ENCODE data around the gene ZMIZ2. TPM values are rescaled to one million over a fixed set of nuclear protein-coding genes. Genes with fewer than 3 reads are reported as not detected.

ZMIZ2 gene
- total RNA-seq, 1 experiment from 2014 or later = 16.2 TPM

- H3K4me1 ChIP-seq (ENCODE audit: low read length) = peaks cover 5% of the 10 kb centered on the region; the same call in 1 of the 2 replicates
- H3K27me3 ChIP-seq (ENCODE audit: low read length) = no peaks in the 10 kb centered on the region
These were observed 14.8 kb upstream of the ZMIZ2 start for GRCh38 chr7:44733708-44734481.

GRCh38 chr7:44735403-44736165 lies 13.1 kb upstream of the ZMIZ2 start:
- no peak for DNase-seq
- Histone ChIP-seq H3K79me2 (ENCODE audit: low read length) (no peaks in the 10 kb centered on the region), H3K9me3 (ENCODE audit: low read length) (no peaks in the 10 kb centered on the region), H3K4me3 (ENCODE audit: low read length) (no peak overlapping the region), H4K20me1 (ENCODE audit: insufficient read depth, low read depth, low read length) (no peaks in the 10 kb centered on the region), H3K27ac (ENCODE audit: low read length) (no peak overlapping the region), H3K9ac (ENCODE audit: low read length) (no peak overlapping the region), H3K36me3 (ENCODE audit: insufficient read depth, low read length) (no peaks in the 10 kb centered on the region), H3K4me2 (ENCODE audit: low read depth, low read length, poor library complexity, severe bottlenecking) (no peak overlapping the region), H3K4me1 (ENCODE audit: low read length) (no peaks in the 10 kb centered on the region), H2AFZ (ENCODE audit: low read length) (no peak overlapping the region), H3K27me3 (ENCODE audit: low read length) (no peaks in the 10 kb centered on the region), H3K9me2 (replicated peaks; ENCODE audit: insufficient read depth, low read length) (no peaks in the 10 kb centered on the region)

More at GRCh38 chr7:44733708-44734481, 14.8 kb upstream of the ZMIZ2 start:
- H3K9me2 ChIP-seq (replicated peaks; ENCODE audit: insufficient read depth, low read length) = no peaks in the 10 kb centered on the region
- H3K4me3 ChIP-seq (ENCODE audit: low read length) = no peak overlapping the region
- no peak overlapping the region for H3K4me2 ChIP-seq (ENCODE audit: low read depth, low read length, poor library complexity, severe bottlenecking)
- no peak overlapping the region for H3K9ac ChIP-seq (ENCODE audit: low read length)
- no peaks in the 10 kb centered on the region for H3K79me2 ChIP-seq (ENCODE audit: low read length)
- no peaks in the 10 kb centered on the region for H4K20me1 ChIP-seq (ENCODE audit: insufficient read depth, low read depth, low read length)
- no peaks in the 10 kb centered on the region for H3K36me3 ChIP-seq (ENCODE audit: insufficient read depth, low read length)
- H3K9me3 ChIP-seq (ENCODE audit: low read length) = no peaks in the 10 kb centered on the region
- no peak for DNase-seq
- H2AFZ ChIP-seq (ENCODE audit: low read length) = no peak overlapping the region
- H3K27ac ChIP-seq (ENCODE audit: low read length) = no peak overlapping the region

GRCh38 chr7:44736896-44737295 lies 11.8 kb upstream of the ZMIZ2 start:
- no peaks in the 10 kb centered on the region for H3K9me2 ChIP-seq (replicated peaks; ENCODE audit: insufficient read depth, low read length)
- H3K79me2 ChIP-seq (ENCODE audit: low read length) = no peaks in the 10 kb centered on the region
- H3K9ac ChIP-seq (ENCODE audit: low read length) = no peak overlapping the region
- H3K27ac ChIP-seq (ENCODE audit: low read length) = no peak overlapping the region
- no peak overlapping the region for H3K4me3 ChIP-seq (ENCODE audit: low read length)
- no peak for DNase-seq
- H3K36me3 ChIP-seq (ENCODE audit: insufficient read depth, low read length) = no peaks in the 10 kb centered on the region
- no peaks in the 10 kb centered on the region for H3K4me1 ChIP-seq (ENCODE audit: low read length)
- no peak overlapping the region for H2AFZ ChIP-seq (ENCODE audit: low read length)
- no peaks in the 10 kb centered on the region for H4K20me1 ChIP-seq (ENCODE audit: insufficient read depth, low read depth, low read length)
- no peak overlapping the region for H3K4me2 ChIP-seq (ENCODE audit: low read depth, low read length, poor library complexity, severe bottlenecking)
- H3K9me3 ChIP-seq (ENCODE audit: low read length) = no peaks in the 10 kb centered on the region
- no peaks in the 10 kb centered on the region for H3K27me3 ChIP-seq (ENCODE audit: low read length)

GRCh38 chr7:44738051-44738723 lies 10.5 kb upstream of the ZMIZ2 start:
- H4K20me1 ChIP-seq (ENCODE audit: insufficient read depth, low read depth, low read length) = no peaks in the 10 kb centered on the region
- no peak overlapping the region for H3K4me2 ChIP-seq (ENCODE audit: low read depth, low read length, poor library complexity, severe bottlenecking)
- no peaks in the 10 kb centered on the region for H3K79me2 ChIP-seq (ENCODE audit: low read length)
- no peaks in the 10 kb centered on the region for H3K27me3 ChIP-seq (ENCODE audit: low read length)
- no peak overlapping the region for H2AFZ ChIP-seq (ENCODE audit: low read length)
- no peaks in the 10 kb centered on the region for H3K4me1 ChIP-seq (ENCODE audit: low read length)
- no peak overlapping the region for H3K4me3 ChIP-seq (ENCODE audit: low read length)
- no peak overlapping the region for H3K9ac ChIP-seq (ENCODE audit: low read length)
- no peaks in the 10 kb centered on the region for H3K9me3 ChIP-seq (ENCODE audit: low read length)
- H3K36me3 ChIP-seq (ENCODE audit: insufficient read depth, low read length) = no peaks in the 10 kb centered on the region
- H3K27ac ChIP-seq (ENCODE audit: low read length) = no peak overlapping the region
- DNase-seq = no peak
- no peaks in the 10 kb centered on the region for H3K9me2 ChIP-seq (replicated peaks; ENCODE audit: insufficient read depth, low read length)

- Histone ChIP-seq H3K79me2 (ENCODE audit: low read length) (no peaks in the 10 kb centered on the region), H3K27me3 (ENCODE audit: low read length) (no peaks in the 10 kb centered on the region), H3K4me2 (ENCODE audit: low read depth, low read length, poor library complexity, severe bottlenecking) (no peak overlapping the region), H3K9me2 (replicated peaks; ENCODE audit: insufficient read depth, low read length) (no peaks in the 10 kb centered on the region), H4K20me1 (ENCODE audit: insufficient read depth, low read depth, low read length) (no peaks in the 10 kb centered on the region), H3K4me1 (ENCODE audit: low read length) (no peaks in the 10 kb centered on the region), H3K36me3 (ENCODE audit: insufficient read depth, low read length) (no peaks in the 10 kb centered on the region), H3K9ac (ENCODE audit: low read length) (no peak overlapping the region), H2AFZ (ENCODE audit: low read length) (no peak overlapping the region), H3K4me3 (ENCODE audit: low read length) (no peak overlapping the region), H3K9me3 (ENCODE audit: low read length) (no peaks in the 10 kb centered on the region), H3K27ac (ENCODE audit: low read length) (no peak overlapping the region)
- no peak for DNase-seq
These were observed 9.6 kb upstream of the ZMIZ2 start for GRCh38 chr7:44738876-44739665.

- Histone ChIP-seq H3K36me3 (ENCODE audit: insufficient read depth, low read length) (no peaks in the 10 kb centered on the region), H3K4me2 (ENCODE audit: low read depth, low read length, poor library complexity, severe bottlenecking) (no peak overlapping the region), H3K79me2 (ENCODE audit: low read length) (no peaks in the 10 kb centered on the region), H3K27me3 (ENCODE audit: low read length) (no peaks in the 10 kb centered on the region), H3K9me3 (ENCODE audit: low read length) (no peaks in the 10 kb centered on the region), H3K27ac (ENCODE audit: low read length) (no peak overlapping the region), H3K4me3 (ENCODE audit: low read length) (no peak overlapping the region), H4K20me1 (ENCODE audit: insufficient read depth, low read depth, low read length) (no peaks in the 10 kb centered on the region), H3K4me1 (ENCODE audit: low read length) (no peaks in the 10 kb centered on the region), H2AFZ (ENCODE audit: low read length) (no peak overlapping the region), H3K9ac (ENCODE audit: low read length) (no peak overlapping the region), H3K9me2 (replicated peaks; ENCODE audit: insufficient read depth, low read length) (no peaks in the 10 kb centered on the region)
- DNase-seq = no peak
These were observed 8.6 kb upstream of the ZMIZ2 start for GRCh38 chr7:44740055-44740454.

- H2AFZ ChIP-seq (ENCODE audit: low read length) = no peak overlapping the region
These were observed 4.9 kb upstream of the ZMIZ2 start for GRCh38 chr7:44743750-44744149.

More at GRCh38 chr7:44743750-44744149, 4.9 kb upstream of the ZMIZ2 start:
- Histone ChIP-seq H3K4me2 (ENCODE audit: low read depth, low read length, poor library complexity, severe bottlenecking) (no peak overlapping the region), H3K4me1 (ENCODE audit: low read length) (peaks cover 6% of the 10 kb centered on the region), H3K9me2 (replicated peaks; ENCODE audit: insufficient read depth, low read length) (no peaks in the 10 kb centered on the region), H4K20me1 (ENCODE audit: insufficient read depth, low read depth, low read length) (no peaks in the 10 kb centered on the region), H3K27me3 (ENCODE audit: low read length) (no peaks in the 10 kb centered on the region), H3K9me3 (ENCODE audit: low read length) (no peaks in the 10 kb centered on the region), H3K27ac (ENCODE audit: low read length) (no peak overlapping the region), H3K9ac (ENCODE audit: low read length) (no peak overlapping the region), H3K36me3 (ENCODE audit: insufficient read depth, low read length) (no peaks in the 10 kb centered on the region), H3K4me3 (ENCODE audit: low read length) (no peak overlapping the region), H3K79me2 (ENCODE audit: low read length) (no peaks in the 10 kb centered on the region)
- no peak for DNase-seq

Measured in Karpas-422 (cell line).